GM19099 (cell line): ENCODE results near the gene PTMS.
A peak's percentile ranks its signal among the peaks of the same experiment; 100 is the strongest.

Experiments
- POLR2A ChIP-seq: IDR thresholded peaks from 3 replicates; pipeline ENCODE4 v1.6.1; 2011; ENCODE audit warnings: low read depth; ENCODE audit not compliant: insufficient read length; ENCODE audit errors: extremely low read depth

PTMS gene

DNA sequence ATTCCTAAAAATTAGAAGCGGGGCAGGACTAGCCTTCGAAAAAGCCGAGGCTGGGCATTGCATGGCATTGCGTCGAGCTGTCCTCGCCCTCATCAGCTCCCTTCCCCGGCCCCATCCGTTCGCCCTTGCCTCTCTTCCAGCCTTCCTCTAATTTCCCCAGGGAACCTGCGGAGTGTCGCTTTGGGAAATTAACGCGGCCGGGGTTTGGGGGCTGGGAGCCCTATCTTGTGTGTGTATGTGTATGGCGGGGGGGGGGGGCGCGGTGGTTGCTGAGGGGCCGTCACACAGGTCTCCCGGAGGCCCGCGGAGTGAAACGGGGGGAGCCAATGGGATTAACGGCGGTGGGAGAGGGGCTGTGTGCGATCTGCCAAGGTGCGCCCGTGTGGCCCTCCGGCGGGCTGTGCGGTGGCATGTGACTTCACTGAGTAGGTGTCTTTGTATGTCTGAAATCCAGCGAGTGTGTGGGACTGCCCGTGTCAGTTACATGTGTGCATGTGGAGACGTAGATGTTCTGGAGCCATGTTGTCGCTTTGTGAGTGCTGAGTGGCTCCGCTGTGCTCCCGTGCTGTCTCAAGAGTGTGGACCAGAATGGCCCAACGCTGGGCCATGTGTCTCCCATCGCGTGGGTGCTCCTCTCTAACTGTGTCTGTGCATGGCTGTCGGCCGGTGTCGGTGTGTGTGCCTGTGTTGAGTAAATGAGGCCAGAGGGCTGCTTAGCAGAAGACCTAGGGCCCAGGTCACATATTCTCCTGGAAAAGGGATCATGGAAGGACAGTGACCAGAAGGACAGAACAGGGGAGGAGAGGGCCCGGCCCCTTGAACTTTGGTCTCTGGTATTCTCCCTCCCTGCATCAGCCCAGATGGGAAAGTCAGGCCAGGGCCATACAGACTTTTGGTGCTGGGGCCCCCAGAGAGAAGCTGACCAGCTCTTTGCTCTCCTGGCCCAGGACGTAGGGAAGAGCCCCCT is 1.5 kb downstream of the PTMS start:
- TF ChIP-seq POLR2A, result no peak

DNA sequence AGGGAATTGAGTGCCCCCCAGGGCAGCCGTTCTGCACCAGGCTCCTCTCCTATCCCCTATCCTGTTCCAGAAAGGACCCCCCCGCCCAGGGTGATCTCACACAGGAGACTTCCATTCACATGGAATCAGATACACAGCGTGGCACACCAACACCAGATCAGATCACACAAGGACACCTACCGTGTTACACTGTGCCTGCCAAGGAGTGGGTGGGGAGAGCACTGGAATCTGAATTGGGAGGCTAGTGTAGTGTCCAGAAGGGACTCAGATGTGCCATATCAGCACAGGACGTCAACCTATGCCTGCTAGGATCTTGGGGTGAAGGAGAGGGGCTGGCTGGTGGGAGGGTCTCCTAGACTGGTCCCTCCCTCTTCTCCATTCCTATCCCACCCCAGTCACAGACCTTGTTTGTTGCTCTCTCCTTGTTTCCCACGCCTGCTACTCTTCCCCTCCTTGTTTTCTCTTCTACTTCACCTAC is 2.3 kb downstream of the PTMS start:
- TF ChIP-seq POLR2A, result no peak

DNA sequence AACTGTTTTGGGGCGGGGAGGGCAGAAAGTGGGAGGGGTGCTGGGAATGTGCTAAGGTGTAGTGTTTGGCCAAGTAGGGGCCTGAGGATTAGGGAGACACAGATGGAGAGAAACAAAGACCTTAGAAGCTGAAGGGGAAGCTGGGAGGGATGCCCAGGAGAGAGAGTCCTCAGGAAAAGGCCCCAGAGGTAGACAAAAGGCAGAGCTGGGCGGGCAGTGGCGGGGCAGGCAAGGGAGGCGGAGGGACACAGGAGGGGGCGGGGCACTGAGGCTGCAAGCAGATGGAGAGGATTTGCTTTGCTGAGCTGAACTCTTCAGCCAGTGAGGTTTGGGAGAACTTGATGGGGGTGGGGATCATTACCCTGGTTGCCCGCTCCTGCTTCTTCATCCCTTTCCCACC is 2.8 kb downstream of the PTMS start:
- no peak for TF ChIP-seq POLR2A

DNA sequence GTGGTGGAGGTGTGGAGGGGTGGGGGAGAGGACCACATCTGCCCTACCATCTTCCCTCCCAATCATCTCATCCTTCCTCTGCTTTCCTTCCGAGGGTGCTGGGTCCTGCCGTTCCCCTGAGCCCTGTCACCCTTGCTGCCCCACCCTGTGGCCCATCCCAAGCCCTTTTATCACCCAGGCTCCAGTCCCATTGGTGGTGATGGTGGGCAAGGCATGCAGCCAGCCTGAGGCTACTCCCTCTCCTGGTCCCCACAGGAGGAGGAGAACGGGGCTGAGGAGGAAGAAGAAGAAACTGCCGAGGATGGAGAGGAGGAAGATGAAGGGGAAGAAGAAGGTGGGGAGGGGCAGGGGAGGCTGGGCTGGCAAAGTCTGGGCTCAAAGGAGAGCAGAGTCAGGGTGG is 3.5 kb downstream of the PTMS start:
- no peak for TF ChIP-seq POLR2A

DNA sequence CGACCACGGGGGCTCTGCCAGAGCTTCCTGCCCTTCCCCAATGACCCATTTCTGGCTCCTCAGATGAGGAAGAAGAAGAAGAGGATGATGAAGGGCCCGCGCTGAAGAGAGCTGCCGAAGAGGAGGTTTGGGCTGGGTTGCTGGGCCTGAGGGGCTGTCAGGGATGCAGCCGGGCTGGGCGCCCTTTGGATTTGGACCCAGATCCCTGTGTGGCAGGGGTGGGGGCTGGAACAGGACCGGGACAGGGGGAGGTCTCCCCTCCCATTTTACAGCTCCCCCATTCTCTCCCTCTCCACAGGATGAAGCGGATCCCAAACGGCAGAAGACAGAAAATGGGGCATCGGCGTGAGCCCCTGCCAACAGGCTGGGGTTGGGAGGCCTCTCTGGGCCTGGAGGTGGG is 3.9 kb downstream of the PTMS start:
- TF ChIP-seq POLR2A, result no peak

DNA sequence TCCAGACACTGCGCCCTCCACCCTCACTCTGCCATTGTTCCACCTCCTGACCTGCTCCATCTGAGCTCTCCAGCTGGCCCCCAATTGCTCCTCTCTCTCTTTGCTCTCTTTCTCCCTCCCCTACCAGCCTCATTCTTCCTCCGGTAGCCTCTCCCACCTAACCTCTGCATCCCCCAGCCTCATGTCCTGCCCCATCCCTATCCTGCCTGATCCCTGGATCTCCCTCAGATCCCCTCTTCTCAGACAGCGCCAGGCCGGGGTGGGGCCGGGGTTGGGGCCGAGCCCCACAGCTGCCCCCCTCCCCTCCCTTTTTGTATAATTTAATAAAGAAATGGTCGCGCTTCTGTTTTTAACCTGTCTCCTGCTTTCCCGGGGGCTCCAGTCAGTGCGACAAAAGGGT is 4.4 kb downstream of the PTMS start:
- no peak for TF ChIP-seq POLR2A

DNA sequence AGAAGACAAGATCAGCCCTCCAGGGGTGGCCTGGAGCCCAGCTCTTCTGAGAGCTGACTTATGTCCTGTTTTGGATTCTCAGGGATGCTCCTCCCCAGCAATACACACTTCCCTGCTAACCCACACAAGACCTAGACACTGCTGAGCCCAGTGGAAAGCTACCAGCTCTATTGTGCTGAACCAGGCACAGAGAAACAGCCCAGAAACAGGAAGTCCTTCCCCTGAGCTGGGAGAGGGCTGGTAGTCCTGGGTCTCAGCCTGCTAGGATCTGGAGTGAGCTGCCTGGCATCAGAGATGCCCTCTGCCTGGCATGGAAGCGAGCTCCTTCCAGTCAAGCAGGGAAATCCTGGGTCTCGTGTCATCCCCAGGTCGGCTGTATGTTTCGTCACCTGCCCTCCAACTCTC is 4.9 kb downstream of the PTMS start:
- no peak for TF ChIP-seq POLR2A

DNA sequence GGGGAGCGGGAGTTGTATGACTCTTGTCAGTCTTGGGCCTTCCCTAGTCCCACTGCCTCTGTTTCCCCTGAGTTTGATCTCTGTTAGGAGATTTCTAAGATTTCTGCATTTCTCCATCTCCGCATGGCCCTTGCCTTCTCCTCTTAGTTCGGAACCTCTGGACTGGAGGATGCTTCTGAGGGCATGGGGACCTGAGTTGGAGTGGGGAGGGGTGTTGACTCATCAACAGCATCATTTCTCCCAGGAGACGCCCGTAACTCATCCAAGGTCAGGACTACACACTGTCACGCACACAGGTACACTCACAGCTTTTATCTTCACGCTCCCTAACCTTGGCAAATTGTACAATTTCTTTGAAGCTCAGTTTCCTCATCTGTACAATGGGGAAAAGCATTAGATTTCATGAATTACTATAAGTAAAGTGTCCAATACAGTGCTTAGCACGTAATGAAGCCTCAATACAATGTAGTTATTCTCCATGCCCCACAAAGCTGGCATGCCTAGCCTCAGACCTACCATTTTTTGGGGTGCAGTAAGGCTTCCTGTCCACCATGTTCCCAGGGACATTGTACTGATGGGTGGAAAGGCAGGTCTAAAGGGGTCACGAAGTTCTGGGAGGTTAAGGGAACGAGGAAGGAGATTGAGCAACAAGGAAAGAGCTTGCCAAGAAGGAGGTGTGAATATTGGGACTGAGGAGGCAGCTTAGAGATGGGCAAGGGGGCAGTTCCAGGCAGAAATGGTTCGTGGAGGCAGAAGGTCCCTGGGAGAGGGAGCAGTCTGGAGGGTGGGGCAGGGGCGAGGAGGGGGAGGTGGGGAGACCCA is 5.6 kb downstream of the PTMS start:
- no peak for TF ChIP-seq POLR2A

DNA sequence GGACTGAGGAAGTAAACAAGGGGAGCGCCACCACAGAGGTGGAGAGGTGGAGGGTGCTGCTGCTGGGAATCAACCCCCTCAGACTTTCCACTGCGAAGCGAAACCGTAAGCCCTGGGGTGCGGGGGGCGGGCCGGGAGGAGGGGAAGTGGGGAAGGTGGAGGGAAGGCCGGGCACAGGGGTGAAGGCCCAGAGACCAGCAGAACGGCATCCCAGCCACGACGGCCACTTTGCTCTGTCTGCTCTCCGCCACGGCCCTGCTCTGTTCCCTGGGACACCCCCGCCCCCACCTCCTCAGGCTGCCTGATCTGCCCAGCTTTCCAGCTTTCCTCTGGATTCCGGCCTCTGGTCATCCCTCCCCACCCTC is 6.2 kb downstream of the PTMS start, which contains the start of gene LAG3:
Gene LAG3 (plus strand): TSS at position 190 of the 365 bp plus-strand sequence. CDS start 333 bp downstream, outside the sequence.
- peak; percentile 42 for TF ChIP-seq POLR2A

DNA sequence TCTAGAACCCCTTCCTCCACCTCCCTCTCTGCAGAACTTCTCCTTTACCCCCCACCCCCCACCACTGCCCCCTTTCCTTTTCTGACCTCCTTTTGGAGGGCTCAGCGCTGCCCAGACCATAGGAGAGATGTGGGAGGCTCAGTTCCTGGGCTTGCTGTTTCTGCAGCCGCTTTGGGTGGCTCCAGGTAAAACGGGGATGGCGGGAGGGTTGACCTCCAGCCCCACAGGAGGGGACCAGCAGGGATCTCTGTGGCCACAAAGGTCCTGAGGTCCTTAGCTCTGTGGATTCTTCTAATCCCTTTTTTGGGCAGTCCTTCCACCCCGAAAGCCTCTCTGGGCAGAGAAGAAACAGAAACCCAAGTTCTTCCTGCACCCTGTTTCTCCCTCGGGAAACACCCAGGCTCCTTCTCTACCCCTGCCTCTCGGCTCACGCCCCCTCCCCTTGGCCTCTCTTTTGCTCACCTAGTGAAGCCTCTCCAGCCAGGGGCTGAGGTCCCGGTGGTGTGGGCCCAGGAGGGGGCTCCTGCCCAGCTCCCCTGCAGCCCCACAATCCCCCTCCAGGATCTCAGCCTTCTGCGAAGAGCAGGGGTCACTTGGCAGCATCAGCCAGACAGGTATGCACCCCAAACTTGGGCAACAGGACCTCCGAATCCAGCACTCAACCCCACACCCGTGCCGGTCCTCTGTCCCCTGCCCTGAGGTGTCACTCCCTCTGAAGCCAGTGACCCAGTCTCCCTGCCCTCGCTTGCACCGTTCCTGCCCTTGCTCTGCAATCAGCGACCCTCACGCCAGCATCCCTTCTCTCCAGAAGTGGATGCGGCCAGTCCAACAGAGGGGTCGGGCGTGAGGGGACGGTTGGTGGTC is 6.8 kb downstream of the PTMS start:
- TF ChIP-seq POLR2A, result no peak

DNA sequence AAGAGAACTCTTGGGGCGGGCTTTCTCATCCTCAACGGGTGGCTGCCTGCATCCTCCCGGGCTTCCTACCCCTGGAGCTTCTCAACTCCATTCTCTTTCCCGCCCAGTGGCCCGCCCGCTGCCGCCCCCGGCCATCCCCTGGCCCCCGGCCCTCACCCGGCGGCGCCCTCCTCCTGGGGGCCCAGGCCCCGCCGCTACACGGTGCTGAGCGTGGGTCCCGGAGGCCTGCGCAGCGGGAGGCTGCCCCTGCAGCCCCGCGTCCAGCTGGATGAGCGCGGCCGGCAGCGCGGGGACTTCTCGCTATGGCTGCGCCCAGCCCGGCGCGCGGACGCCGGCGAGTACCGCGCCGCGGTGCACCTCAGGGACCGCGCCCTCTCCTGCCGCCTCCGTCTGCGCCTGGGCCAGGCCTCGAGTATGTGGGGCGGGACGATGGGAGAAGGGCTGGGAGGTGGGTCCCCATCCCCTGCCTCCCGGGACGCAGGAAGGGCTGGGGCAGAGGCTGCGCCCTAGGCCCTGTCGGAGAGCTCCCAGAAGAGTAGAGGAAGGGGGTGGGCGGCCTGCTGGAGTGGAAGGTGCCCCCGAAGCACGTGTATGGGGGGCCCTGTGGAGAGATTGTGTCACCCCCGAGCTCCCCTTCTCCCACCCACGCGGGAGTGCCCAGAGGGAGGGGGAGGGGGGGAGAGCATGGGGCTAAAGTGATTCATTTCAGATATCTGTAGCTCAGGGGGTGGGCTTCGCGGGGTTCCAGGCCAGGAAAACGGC is 7.6 kb downstream of the PTMS start:
- TF ChIP-seq POLR2A, result no peak

DNA sequence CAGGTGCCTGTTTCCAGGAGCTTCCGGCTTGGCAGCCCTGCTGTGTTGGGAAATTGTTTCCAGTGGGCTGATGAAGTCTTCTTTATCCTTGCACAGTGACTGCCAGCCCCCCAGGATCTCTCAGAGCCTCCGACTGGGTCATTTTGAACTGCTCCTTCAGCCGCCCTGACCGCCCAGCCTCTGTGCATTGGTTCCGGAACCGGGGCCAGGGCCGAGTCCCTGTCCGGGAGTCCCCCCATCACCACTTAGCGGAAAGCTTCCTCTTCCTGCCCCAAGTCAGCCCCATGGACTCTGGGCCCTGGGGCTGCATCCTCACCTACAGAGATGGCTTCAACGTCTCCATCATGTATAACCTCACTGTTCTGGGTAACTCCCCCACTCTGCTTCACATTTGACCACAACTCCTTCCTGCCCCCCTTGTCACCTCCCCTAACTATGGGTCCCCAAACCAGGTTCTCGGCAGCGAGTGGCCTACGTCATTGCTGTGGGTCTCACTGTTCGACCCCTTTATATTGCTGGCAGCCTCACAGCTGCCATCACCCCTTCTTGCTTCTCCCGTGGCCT is 8.4 kb downstream of the PTMS start:
- no peak for TF ChIP-seq POLR2A

DNA sequence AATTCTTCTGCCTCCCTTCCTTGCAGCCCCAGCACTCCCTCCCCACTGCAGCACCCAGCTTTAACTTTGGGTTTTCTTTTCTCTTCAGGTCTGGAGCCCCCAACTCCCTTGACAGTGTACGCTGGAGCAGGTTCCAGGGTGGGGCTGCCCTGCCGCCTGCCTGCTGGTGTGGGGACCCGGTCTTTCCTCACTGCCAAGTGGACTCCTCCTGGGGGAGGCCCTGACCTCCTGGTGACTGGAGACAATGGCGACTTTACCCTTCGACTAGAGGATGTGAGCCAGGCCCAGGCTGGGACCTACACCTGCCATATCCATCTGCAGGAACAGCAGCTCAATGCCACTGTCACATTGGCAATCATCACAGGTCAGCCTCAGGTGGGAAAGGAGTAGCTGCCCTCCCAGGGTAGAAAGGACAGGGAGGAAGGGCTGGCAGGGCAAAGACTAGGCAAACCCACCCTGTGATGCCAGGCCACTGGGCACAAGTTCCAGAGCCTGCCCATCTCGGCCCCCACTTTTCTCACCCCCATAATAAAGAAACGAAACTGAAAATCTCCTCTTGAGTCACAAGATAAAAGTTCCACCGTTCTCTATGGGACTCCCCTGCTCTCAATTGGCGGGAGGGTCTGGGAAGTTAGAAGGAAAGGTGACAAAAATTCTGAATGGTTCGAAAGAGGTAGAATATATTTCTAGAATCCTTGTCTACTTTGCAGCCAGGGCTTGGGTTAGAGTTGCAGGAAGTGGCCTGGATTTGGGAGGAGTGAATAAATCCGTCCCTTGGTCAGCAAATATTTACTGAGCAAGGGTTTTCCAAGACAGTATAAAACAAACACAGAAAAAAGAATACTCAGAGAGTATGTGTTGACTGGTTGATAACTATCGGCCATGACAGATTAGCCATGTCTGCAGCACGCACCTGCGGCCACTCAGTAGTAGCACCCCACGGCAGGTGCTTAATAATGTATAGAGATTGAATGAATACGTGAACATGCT is 9.3 kb downstream of the PTMS start:
- no peak for TF ChIP-seq POLR2A

DNA sequence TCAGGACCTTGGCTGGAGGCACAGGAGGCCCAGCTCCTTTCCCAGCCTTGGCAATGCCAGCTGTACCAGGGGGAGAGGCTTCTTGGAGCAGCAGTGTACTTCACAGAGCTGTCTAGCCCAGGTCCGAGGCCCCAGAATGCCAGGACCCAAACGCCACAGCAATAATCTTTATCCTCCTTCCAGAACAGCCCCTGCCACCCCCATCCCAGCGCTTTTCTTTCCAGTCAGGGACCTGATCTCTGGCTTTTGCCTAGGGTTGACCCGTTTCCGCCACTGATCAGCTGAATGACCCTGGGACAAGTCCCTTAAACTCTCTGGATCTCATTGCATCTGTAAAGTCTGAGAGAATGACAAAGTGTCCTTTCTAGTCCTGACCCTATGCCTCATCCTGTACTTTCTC is 11.2 kb downstream of the PTMS start:
- TF ChIP-seq POLR2A, result no peak
